IMR-90 (cell line): ENCODE results near the gene RPUSD2. TPM values are rescaled to one million over a fixed set of nuclear protein-coding genes. Genes with fewer than 3 reads are reported as not detected.
A peak's percentile ranks its signal among the peaks of the same experiment; 100 is the strongest.

Experiments
- ATAC-seq: fragments of 200-7000 bp; cut with Tn5 transposase; 2 replicates; pipeline ENCODE4 v1.9.1; 2020; ENCODE audit warnings: low read depth, mild to moderate bottlenecking, moderate library complexity
- BruUV-seq: library from RNA; stranded (reverse); fragments of 400-500 nt; replicated peaks from 2 replicates; lab custom pipeline; 2021; lab: Mats Ljungman, UMichigan
- CTCF ChIA-PET: fragments of 300-600 bp; formaldehyde crosslinking; extraction: SDS; loops from one replicate; lab custom pipeline; 2021; ENCODE audit warnings: antibody characterized with exemption; lab: Yijun Ruan, JAX
- POLR2A ChIA-PET: fragments of 300-600 bp; sonication (Branson Sonifier 250); formaldehyde crosslinking; loops from one replicate; lab custom pipeline; 2022; ENCODE audit warnings: antibody characterized with exemption; ENCODE audit not compliant: unreplicated experiment; lab: Charles Lee
- DNase-seq: peaks from one replicate; pipeline ENCODE4 v3.0.0; 2013
- H2AFZ ChIP-seq: replicated peaks from 2 replicates; pipeline ENCODE3; 2013; ENCODE audit warnings: low read length, mild to moderate bottlenecking; ENCODE audit not compliant: poor library complexity
- H2AK5ac ChIP-seq: 2 replicates; pipeline ENCODE4 v1.6.1; 2013; ENCODE audit warnings: low read depth, low read length, inconsistent platforms
- H2AK9ac ChIP-seq: replicated peaks from 2 replicates; pipeline ENCODE3; 2013; ENCODE audit warnings: mild to moderate bottlenecking, low read depth, low read length, moderate library complexity; ENCODE audit not compliant: poor library complexity
- H2BK120ac ChIP-seq: 2 replicates; pipeline ENCODE4 v1.6.1; 2013; ENCODE audit warnings: low read depth, low read length, inconsistent platforms
- H2BK15ac ChIP-seq: 3 replicates; pipeline ENCODE4 v1.6.1; 2013; ENCODE audit warnings: low read depth, low read length, inconsistent platforms
- H2BK20ac ChIP-seq: 2 replicates; pipeline ENCODE4 v1.6.1; 2013; ENCODE audit warnings: low read depth, mild to moderate bottlenecking, inconsistent platforms, low read length, moderate library complexity
- H2BK5ac ChIP-seq: 2 replicates; pipeline ENCODE4 v1.6.1; 2013; ENCODE audit warnings: mild to moderate bottlenecking, low read depth, low read length, inconsistent platforms; ENCODE audit not compliant: poor library complexity, severe bottlenecking
- H3K14ac ChIP-seq: replicated peaks from 2 replicates; pipeline ENCODE4 v1.6.1; 2013; ENCODE audit warnings: low read depth, low read length, inconsistent platforms
- H3K18ac ChIP-seq: 2 replicates; pipeline ENCODE4 v1.6.1; 2013; ENCODE audit warnings: low read depth, low read length, control low read depth
- H3K23ac ChIP-seq: 2 replicates; pipeline ENCODE4 v1.6.1; 2013; ENCODE audit warnings: low read depth, low read length, inconsistent platforms
- H3K27ac ChIP-seq: 2 replicates; pipeline ENCODE4 v1.5.1; 2013; ENCODE audit warnings: mild to moderate bottlenecking, control low read depth, low read length; ENCODE audit not compliant: insufficient read depth
- H3K27me3 ChIP-seq: 2 replicates; pipeline ENCODE4 v1.6.1; 2013; ENCODE audit warnings: low read length; ENCODE audit not compliant: control insufficient read depth, insufficient read depth
- H3K36me3 ChIP-seq: 2 replicates; pipeline ENCODE4 v1.6.1; 2013; ENCODE audit warnings: low read length, mixed read lengths; ENCODE audit not compliant: control insufficient read depth, insufficient read depth
- H3K4ac ChIP-seq: 2 replicates; pipeline ENCODE4 v1.6.1; 2013; ENCODE audit warnings: low read depth, low read length, inconsistent platforms
- H3K4me1 ChIP-seq: 2 replicates; pipeline ENCODE4 v1.6.1; 2013; ENCODE audit warnings: low read length, mixed read lengths; ENCODE audit not compliant: control insufficient read depth, insufficient read depth
- H3K4me2 ChIP-seq: 2 replicates; pipeline ENCODE4 v1.6.1; 2013; ENCODE audit warnings: low read depth, mild to moderate bottlenecking, control low read depth, low read length, moderate library complexity
- H3K4me3 ChIP-seq: 2 replicates; pipeline ENCODE4 v1.5.1; 2013; ENCODE audit warnings: low read depth, mild to moderate bottlenecking, control low read depth, low read length, moderate library complexity; ENCODE audit not compliant: insufficient read depth
- H3K56ac ChIP-seq: 2 replicates; pipeline ENCODE4 v1.6.1; 2013; ENCODE audit warnings: low read length, inconsistent platforms; ENCODE audit not compliant: insufficient read depth; ENCODE audit errors: extremely low read depth
- H3K79me1 ChIP-seq, 2 experiments: 2 replicates each; pipeline ENCODE4 v1.6.1; 2013; ENCODE audit warnings: low read length in 2 of 2, inconsistent platforms in 1 of 2, low read depth in 1 of 2
- H3K9ac ChIP-seq: 2 replicates; pipeline ENCODE4 v1.6.1; 2013; ENCODE audit warnings: low read depth, low read length, control low read depth
- H3K9me1 ChIP-seq: 2 replicates; pipeline ENCODE4 v1.6.1; 2013; ENCODE audit warnings: low read length, inconsistent platforms; ENCODE audit not compliant: insufficient read depth
- H3K9me3 ChIP-seq: 2 replicates; pipeline ENCODE4 v1.6.1; 2013; ENCODE audit warnings: low read length; ENCODE audit not compliant: control insufficient read depth, insufficient read depth
- H4K20me1 ChIP-seq: 2 replicates; pipeline ENCODE4 v1.6.1; 2013; ENCODE audit warnings: low read length, inconsistent platforms; ENCODE audit not compliant: insufficient read depth
- H4K5ac ChIP-seq: 2 replicates; pipeline ENCODE4 v1.6.1; 2013; ENCODE audit warnings: mild to moderate bottlenecking, low read depth, low read length, control low read depth
- H4K8ac ChIP-seq, 2 experiments: 2 replicates each; pipeline ENCODE4 v1.6.1; 2013; ENCODE audit warnings: low read depth in 2 of 2, low read length in 2 of 2, control low read depth in 1 of 2, inconsistent platforms in 1 of 2
- H4K91ac ChIP-seq: 2 replicates; pipeline ENCODE4 v1.6.1; 2013; ENCODE audit warnings: low read depth, low read length, inconsistent platforms; ENCODE audit not compliant: insufficient read depth
- CTCF ChIP-seq: conservative IDR thresholded peaks from 2 replicates; pipeline ENCODE4 v1.5.1; 2012; ENCODE audit warnings: mild to moderate bottlenecking, low read depth, low read length, improper control_type of control experiment
- FOS ChIP-seq: fragments of 150-350 bp; IDR thresholded peaks from 2 replicates; pipeline ENCODE4 v1.6.1; 2016; ENCODE audit warnings: low read depth, low read length
- MAZ ChIP-seq: IDR thresholded peaks from 2 replicates; pipeline ENCODE4 v1.6.1; 2012; ENCODE audit warnings: low read depth, mild to moderate bottlenecking, low read length, improper control_type of control experiment, moderate library complexity, borderline replicate concordance
- MXI1 ChIP-seq: IDR thresholded peaks from 2 replicates; pipeline ENCODE4 v1.6.1; 2012; ENCODE audit warnings: low read depth, mild to moderate bottlenecking, low read length, moderate library complexity, borderline replicate concordance
- RAD21 ChIP-seq: IDR thresholded peaks from 2 replicates; pipeline ENCODE4 v1.6.1; 2012; ENCODE audit warnings: low read length, improper control_type of control experiment
- RCOR1 ChIP-seq: IDR thresholded peaks from 2 replicates; pipeline ENCODE4 v1.6.1; 2012; ENCODE audit warnings: mild to moderate bottlenecking, low read length, improper control_type of control experiment; ENCODE audit not compliant: insufficient replicate concordance
- WGBS, 2 experiments: methylation state at CpG; one replicate each; pipeline versions ENCODE4 v1.1.5 to v1.1.7; 2013; ENCODE audit warnings: missing lambda C conversion rate in 2 of 2; ENCODE audit not compliant: insufficient read length in 1 of 2; ENCODE audit errors: extremely low coverage in 2 of 2; 5-methylcytosine and 5-hydroxymethylcytosine counted together
- dilution Hi-C: fragments of 300-500 bp; cut with HindIII; formaldehyde crosslinking; loops from one replicate; pipeline ENCODE4 v1.14.3; 2018; ENCODE audit warnings: low sequenced_read_pairs; ENCODE audit not compliant: unreplicated experiment
- in situ Hi-C: fragments of 300-500 bp; cut with MboI; formaldehyde crosslinking; loops from 3 replicates; pipeline ENCODE4 v1.14.3; 2019; ENCODE audit warnings: low sequenced_read_pairs, inconsistent platforms, mixed read lengths
- intact Hi-C: fragments of 100-400 bp; cut with micrococcal nuclease; formaldehyde crosslinking; loops from 2 replicates; pipeline ENCODE4 v1.10.0; 2022
- polyA plus RNA-seq, 3 experiments: library from polyadenylated mRNA; depleted of rRNA; stranded (reverse); fragments of >200 nt; gene quantifications; 2 replicates each; pipeline ENCODE4 v1.2.3, GENCODE V29; 2012; ENCODE audit warnings: low replicate concordance in 1 of 3
- total RNA-seq: library from RNA; depleted of rRNA; stranded (reverse); fragments of >200 nt; gene quantifications from 2 replicates; pipeline ENCODE4 v1.2.3, GENCODE V29; 2012

Gene RPUSD2
- total and polyA plus RNA-seq, 2 of the 4 experiments (the other 2 are of a cell fraction) = 7.4 to 13.4 TPM

DNA sequence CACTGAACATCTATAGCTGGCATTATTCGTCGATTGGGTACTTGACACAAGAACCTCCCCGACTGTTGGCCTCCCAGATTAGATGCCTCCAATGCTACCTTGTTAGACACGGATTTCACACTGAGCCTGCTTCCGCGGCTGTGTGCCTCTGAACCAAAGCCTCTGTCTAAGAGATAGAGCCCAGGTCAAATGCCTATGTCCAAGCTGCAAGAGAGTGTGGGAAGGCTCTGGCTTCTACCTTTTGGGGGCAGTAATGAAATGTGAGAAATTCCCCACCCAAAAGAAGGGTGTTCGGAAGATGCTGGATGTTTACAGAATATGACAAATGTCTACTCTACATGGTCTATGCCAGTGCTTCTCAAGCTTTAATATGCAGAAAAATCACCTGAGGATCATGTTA, 2.0 kb upstream of the RPUSD2 start:
- Histone ChIP-seq H3K18ac (no peak overlapping the region), H3K4ac (no peak overlapping the region), H3K27me3 (no peaks in the 10 kb centered on the region), H2BK120ac (no peak overlapping the region), H3K36me3 (peaks cover 8% of the 10 kb centered on the region), H2BK15ac (no peak overlapping the region), H3K56ac (no peak overlapping the region), H3K9me1 (peaks cover 5% of the 10 kb centered on the region), H3K4me1 (no peaks in the 10 kb centered on the region; the same call in 1 of the 2 replicates), H3K79me1 (peaks cover 18 to 45% of the 10 kb centered on the region in 2 experiments), H3K4me3 (no peak overlapping the region), H3K9me3 (no peaks in the 10 kb centered on the region), H3K4me2 (no peak overlapping the region), H2AK5ac (no peak overlapping the region), H2BK5ac (no peak overlapping the region), H2AFZ (peak overlapping the region; percentile 24), H3K23ac (no peak overlapping the region), H4K5ac (no peak overlapping the region), H4K91ac (no peak overlapping the region), H2BK20ac (no peak overlapping the region), H3K27ac (no peak overlapping the region), H3K9ac (no peak overlapping the region), H4K20me1 (no peaks in the 10 kb centered on the region), H3K14ac (no peak overlapping the region), H2AK9ac (no peak overlapping the region), H4K8ac (0 out of 4 replicates have a peak overlapping the region, but pooled peaks of 1 of the 2 experiments have one; percentile 12)
- intact Hi-C loops (no loop called here), in situ Hi-C loops (no loop called here), dilution Hi-C loops (no loop called here)
- DNase-seq (no peak), ATAC-seq (no peak)
- POLR2A ChIA-PET = no interaction called here
- TF ChIP-seq MAZ (no peak), RAD21 (0 out of 2 replicates have a peak, but pooled peaks have one; percentile 14), MXI1 (no peak), FOS (no peak), RCOR1 (no peak), CTCF (0 out of 2 replicates have a peak, but pooled peaks have one; percentile 14)
- no TSS peak for BruUV-seq
- CTCF ChIA-PET = no interaction called here
- no CpG with 5 or more reads among the region's 7 CpGs for WGBS, 2 experiments
